B cell (primary cell): ENCODE results near the gene VASH1. TPM values are rescaled to one million over a fixed set of nuclear protein-coding genes. Genes with fewer than 3 reads are reported as not detected.
"Not testable (repeated sequence)": the region's sequence is repeated elsewhere in the genome, so short reads cannot be mapped to it uniquely, and the experiment has no call there.

Source experiments
- ATAC-seq: fragments of 200-7000 bp; cut with Tn5 transposase; one replicate; pipeline ENCODE4 v1.10.0; 2021; ENCODE audit warnings: low read depth, mild to moderate bottlenecking, moderate number of reproducible peaks, moderate library complexity
- CTCF ChIA-PET: fragments of 350-600 bp; sonication (Branson Sonifier 250); formaldehyde crosslinking; loops from one replicate; lab custom pipeline; 2021; ENCODE audit warnings: antibody characterized with exemption, inconsistent platforms; lab: Charles Lee
- POLR2A ChIA-PET: fragments of 350-600 bp; sonication (Branson Sonifier 250); formaldehyde crosslinking; loops from one replicate; lab custom pipeline; 2021; ENCODE audit warnings: antibody characterized with exemption; lab: Charles Lee
- DNase-seq: peaks from one replicate; pipeline ENCODE4 v3.0.0; 2013
- H2AFZ ChIP-seq: 2 replicates; pipeline ENCODE4 v1.6.1; 2012; ENCODE audit warnings: mild to moderate bottlenecking, low read depth, low read length; ENCODE audit not compliant: insufficient read depth, poor library complexity, severe bottlenecking
- H3K27ac ChIP-seq, 2 donors: 1 replicate in 1 of 2; 2 replicates in 1 of 2; pipeline ENCODE4 v1.5.1; 2012 to 2013; ENCODE audit warnings: low read length in 2 of 2, mild to moderate bottlenecking in 2 of 2, moderate library complexity in 1 of 2
- H3K27me3 ChIP-seq, 4 experiments: fragments of 200-600 bp in 1 of 4; sonication (generic) in 1 of 4; replicated peaks in 1 of 4; 1 replicate in 2 of 4; 2 replicates in 2 of 4; pipeline versions ENCODE4 v1.6.1 to v1.7.0; 2013 to 2016; ENCODE audit warnings: low read length in 3 of 4, mild to moderate bottlenecking in 2 of 4, mixed read lengths in 1 of 4, moderate library complexity in 1 of 4; ENCODE audit not compliant: insufficient read depth in 4 of 4, control insufficient read depth in 3 of 4; ENCODE audit errors: control extremely low read depth in 1 of 4
- H3K36me3 ChIP-seq, 2 experiments: replicated peaks in 1 of 2; 1 replicate in 1 of 2; 2 replicates in 1 of 2; pipeline versions ENCODE4 v1.6.1 to v1.7.1; 2013; ENCODE audit warnings: low read length in 1 of 2; ENCODE audit not compliant: insufficient read depth in 2 of 2, control insufficient read depth in 1 of 2; ENCODE audit errors: control extremely low read depth in 1 of 2, extremely low read depth in 1 of 2
- H3K4me1 ChIP-seq, 2 donors: fragments of 200-600 bp in 1 of 2; sonication (generic) in 1 of 2; 1 replicate in 1 of 2; 2 replicates in 1 of 2; pipeline versions ENCODE4 v1.5.1 to v1.6.1; 2013 to 2017; ENCODE audit warnings: low read length in 2 of 2; ENCODE audit not compliant: control insufficient read depth in 2 of 2, insufficient read depth in 2 of 2
- H3K4me2 ChIP-seq: replicated peaks from 2 replicates; pipeline ENCODE3; 2012; ENCODE audit warnings: mild to moderate bottlenecking, low read depth, low read length; ENCODE audit not compliant: poor library complexity, severe bottlenecking
- H3K4me3 ChIP-seq, 5 experiments: fragments of 200-600 bp in 1 of 5; sonication (generic) in 1 of 5; 1 replicate in 3 of 5; 2 replicates in 2 of 5; pipeline versions ENCODE4 v1.5.1 to v1.7.0; 2011 to 2016; ENCODE audit warnings: low read length in 4 of 5, mild to moderate bottlenecking in 4 of 5, low read depth in 2 of 5, control low read depth in 1 of 5, moderate library complexity in 1 of 5; ENCODE audit not compliant: insufficient read depth in 1 of 5; ENCODE audit errors: control extremely low read depth in 1 of 5, extremely low read depth in 1 of 5
- H3K79me2 ChIP-seq: fragments of 200-600 bp; sonication (generic); one replicate; pipeline ENCODE4 v1.6.0; 2016; ENCODE audit warnings: low read length; ENCODE audit not compliant: control insufficient read depth, insufficient read depth
- H3K9ac ChIP-seq: fragments of 200-600 bp; sonication (generic); 2 replicates; pipeline ENCODE4 v1.6.1; 2017; ENCODE audit warnings: mild to moderate bottlenecking, low read length, moderate library complexity
- H3K9me3 ChIP-seq, 3 donors: one replicate each; pipeline versions ENCODE4 v1.6.1 to v1.7.1; 2013; ENCODE audit warnings: low read length in 2 of 3; ENCODE audit not compliant: control insufficient read depth in 2 of 3, insufficient read depth in 1 of 3; ENCODE audit errors: control extremely low read depth in 1 of 3
- H4K20me1 ChIP-seq: 2 replicates; pipeline ENCODE4 v1.6.0; 2012; ENCODE audit warnings: mild to moderate bottlenecking, low read length; ENCODE audit not compliant: insufficient read depth, control insufficient read depth, poor library complexity, severe bottlenecking
- H3K27ac Mint-ChIP-seq: one replicate; pipeline ENCODE4 v1.8.0; 2021; ENCODE audit warnings: mixed read lengths
- H3K27me3 Mint-ChIP-seq: one replicate; pipeline ENCODE4 v1.8.0; 2021; ENCODE audit warnings: mixed read lengths
- H3K4me1 Mint-ChIP-seq: one replicate; pipeline ENCODE4 v1.8.0; 2021; ENCODE audit warnings: mixed read lengths
- H3K4me3 Mint-ChIP-seq: one replicate; pipeline ENCODE4 v1.8.0; 2021; ENCODE audit warnings: mixed read lengths
- H3K9me3 Mint-ChIP-seq: one replicate; pipeline ENCODE4 v1.8.0; 2022; ENCODE audit warnings: mixed read lengths; ENCODE audit not compliant: insufficient read depth
- EZH2 ChIP-seq: IDR thresholded peaks from 2 replicates; pipeline ENCODE4 v1.6.1; 2012; ENCODE audit warnings: borderline replicate concordance, low read depth, mild to moderate bottlenecking, moderate library complexity, low read length; ENCODE audit not compliant: insufficient read depth, poor library complexity, severe bottlenecking
- WGBS: methylation state at CpG from one replicate; pipeline ENCODE4 v1.1.5; 2013; ENCODE audit warnings: missing lambda C conversion rate; ENCODE audit not compliant: insufficient coverage; 5-methylcytosine and 5-hydroxymethylcytosine counted together
- intact Hi-C: fragments of 100-400 bp; cut with micrococcal nuclease; formaldehyde crosslinking; loops from one replicate; pipeline ENCODE4 v1.10.0; 2022
- polyA plus RNA-seq: library from polyadenylated mRNA; depleted of rRNA; stranded (reverse); fragments of >200 nt; gene quantifications from 2 replicates; pipeline ENCODE4 v1.2.3, GENCODE V29; 2012
- total RNA-seq, 2 donors: library from RNA; stranded (reverse); fragments of 120-200 nt in 1 of 2; gene quantifications; 1 replicate in 1 of 2; 2 replicates in 1 of 2; pipeline versions ENCODE4 v1.2.3 to v1.2.4, GENCODE V29; 2013 to 2022
- TF ChIP-seq, protein P1 (sequence below): fragments of 200-600 bp; IDR thresholded peaks from one replicate; pipeline ENCODE4 v1.8.0; 2022; ENCODE audit warnings: antibody characterized with exemption, mild to moderate bottlenecking

The VASH1 gene
- total and polyA plus RNA-seq, 2 donors (not counting 1 experiment from before 2014, with no cell fraction given) = 0.60 to 2.7 TPM

DNA sequence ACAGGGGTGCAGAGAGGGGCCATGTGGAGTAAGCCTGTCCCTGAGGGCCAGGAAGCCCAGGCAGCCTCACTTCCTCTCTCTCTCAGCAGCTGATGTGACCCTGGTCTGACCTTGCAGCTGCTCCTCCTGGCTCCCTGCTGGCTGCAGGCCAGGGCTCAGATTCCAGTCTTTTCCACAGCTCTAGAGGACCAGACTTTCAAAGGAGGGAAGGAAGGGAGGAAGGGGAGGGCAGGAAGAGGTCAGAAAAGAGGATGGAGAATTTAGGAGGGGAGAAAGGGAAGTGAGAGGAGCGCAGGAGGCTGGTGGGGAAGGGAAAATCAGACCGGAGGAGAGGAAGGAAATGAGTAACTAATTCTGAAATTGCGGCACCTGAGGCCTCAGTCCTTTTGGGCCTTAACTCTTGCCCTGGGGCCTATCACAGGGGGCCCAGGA, 40.9 kb upstream of the VASH1 start:
- H3K27ac Mint-ChIP-seq = peak overlapping the region; percentile 47
- DNase-seq = no peak
- H3K36me3 ChIP-seq = no peaks in the 10 kb centered on the region
- intact Hi-C loops = no loop called here
- no peaks in the 10 kb centered on the region for H4K20me1 ChIP-seq
- no peaks in the 10 kb centered on the region for H3K9me3 Mint-ChIP-seq
- WGBS = 38% methylated on average over 3 of the region's 3 CpGs
- no peak overlapping the region for H3K4me3 ChIP-seq
- H3K4me2 ChIP-seq = peak overlapping the region; percentile 50
- no peaks in the 10 kb centered on the region for H3K79me2 ChIP-seq
- H3K9ac ChIP-seq = no peak overlapping the region
- peaks cover 0 to 31% of the 10 kb centered on the region in 2 donors for H3K4me1 ChIP-seq
- ATAC-seq = peak; percentile 21
- H2AFZ ChIP-seq = peak overlapping the region; percentile 57
- ChIA-PET CTCF (interaction anchor here (1.8 kb wide), 1 partner anchor 10 kb away, joined by 13 read pairs; no protein-coding TSS in a partner anchor), POLR2A (no interaction called here)
- no peaks in the 10 kb centered on the region for H3K27me3 ChIP-seq
- H3K4me3 Mint-ChIP-seq = peak overlapping the region; percentile 26
- H3K4me1 Mint-ChIP-seq = peaks cover 21% of the 10 kb centered on the region
- no peak for TF ChIP-seq EZH2
- TF ChIP-seq, protein P1, sequence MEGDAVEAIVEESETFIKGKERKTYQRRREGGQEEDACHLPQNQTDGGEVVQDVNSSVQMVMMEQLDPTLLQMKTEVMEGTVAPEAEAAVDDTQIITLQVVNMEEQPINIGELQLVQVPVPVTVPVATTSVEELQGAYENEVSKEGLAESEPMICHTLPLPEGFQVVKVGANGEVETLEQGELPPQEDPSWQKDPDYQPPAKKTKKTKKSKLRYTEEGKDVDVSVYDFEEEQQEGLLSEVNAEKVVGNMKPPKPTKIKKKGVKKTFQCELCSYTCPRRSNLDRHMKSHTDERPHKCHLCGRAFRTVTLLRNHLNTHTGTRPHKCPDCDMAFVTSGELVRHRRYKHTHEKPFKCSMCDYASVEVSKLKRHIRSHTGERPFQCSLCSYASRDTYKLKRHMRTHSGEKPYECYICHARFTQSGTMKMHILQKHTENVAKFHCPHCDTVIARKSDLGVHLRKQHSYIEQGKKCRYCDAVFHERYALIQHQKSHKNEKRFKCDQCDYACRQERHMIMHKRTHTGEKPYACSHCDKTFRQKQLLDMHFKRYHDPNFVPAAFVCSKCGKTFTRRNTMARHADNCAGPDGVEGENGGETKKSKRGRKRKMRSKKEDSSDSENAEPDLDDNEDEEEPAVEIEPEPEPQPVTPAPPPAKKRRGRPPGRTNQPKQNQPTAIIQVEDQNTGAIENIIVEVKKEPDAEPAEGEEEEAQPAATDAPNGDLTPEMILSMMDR = no peak
- H3K27me3 Mint-ChIP-seq = no peaks in the 10 kb centered on the region
- H3K27ac ChIP-seq = peak overlapping the region in 1 of 2 donors; percentile 71
- H3K9me3 ChIP-seq = no peaks in the 10 kb centered on the region

DNA sequence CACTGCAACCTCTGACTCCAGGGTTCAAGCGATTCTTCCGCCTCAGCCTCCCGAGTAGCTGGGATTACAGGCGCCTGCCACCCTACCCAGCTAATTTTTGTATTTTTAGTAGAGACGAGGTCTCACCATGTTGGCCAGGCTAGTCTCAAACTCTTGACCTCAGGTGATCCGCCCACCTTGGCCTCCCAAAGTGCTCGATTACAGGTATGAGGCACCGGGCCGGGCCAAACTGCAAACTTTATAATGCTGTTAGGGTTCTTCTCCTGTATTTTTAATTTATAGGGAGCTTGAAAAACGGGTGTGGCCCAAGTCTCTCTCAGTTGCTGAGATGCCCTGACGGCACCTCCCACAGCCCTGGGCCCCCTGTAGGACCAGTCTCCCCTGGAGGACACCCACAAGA, 39.8 kb upstream of the VASH1 start:
- H2AFZ ChIP-seq, H3K27me3 ChIP-seq, H3K4me3 ChIP-seq, H3K79me2 ChIP-seq, H3K4me2 ChIP-seq, H3K27ac Mint-ChIP-seq, H3K36me3 ChIP-seq, ATAC-seq, DNase-seq, intact Hi-C loops, H3K9ac ChIP-seq, H4K20me1 ChIP-seq, POLR2A ChIA-PET, H3K9me3 Mint-ChIP-seq, H3K27me3 Mint-ChIP-seq, H3K9me3 ChIP-seq, H3K4me3 Mint-ChIP-seq, H3K27ac ChIP-seq: not testable (repeated sequence)
- peaks cover 12% of the 10 kb centered on the region for H3K4me1 Mint-ChIP-seq
- CTCF ChIA-PET = interaction anchor here (1.6 to 2.9 kb wide), 2 partner anchors 10 to 12 kb away, joined by 8 to 15 read pairs; no protein-coding TSS in a partner anchor
- WGBS = 100% methylated on average over 1 of the region's 11 CpGs
- peaks cover 0 to 20% of the 10 kb centered on the region in 2 donors for H3K4me1 ChIP-seq
